GOT3 (cell line): ENCODE data around the gene SLC12A5.

Experiments used
- DNase-seq: peaks from one replicate; lab custom pipeline; 2025; ENCODE audit warnings: mixed read lengths; lab: John Stamatoyannopoulos, UW

Gene SLC12A5

DNA sequence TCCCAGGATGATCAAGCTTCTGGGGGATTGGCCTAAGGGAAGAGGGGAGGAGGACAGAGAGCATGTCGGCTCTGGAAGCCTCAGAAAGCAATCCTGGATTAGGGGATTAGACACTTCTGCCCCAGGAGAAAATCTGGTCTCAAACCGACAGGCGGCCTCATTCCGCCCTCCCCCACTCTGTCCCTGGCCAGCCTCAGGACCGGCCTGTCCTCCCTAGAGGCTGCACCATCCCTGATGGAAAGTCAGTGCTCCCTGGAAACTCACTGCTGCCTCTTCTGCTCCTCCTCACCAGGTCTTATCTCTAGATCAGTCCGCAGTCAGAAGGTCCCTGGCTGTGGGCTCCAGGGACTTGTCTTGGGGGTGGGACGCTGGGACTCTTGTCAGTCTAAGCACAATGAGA is 905 bp upstream of the SLC12A5 start:
- DNase-seq: no peak

DNA sequence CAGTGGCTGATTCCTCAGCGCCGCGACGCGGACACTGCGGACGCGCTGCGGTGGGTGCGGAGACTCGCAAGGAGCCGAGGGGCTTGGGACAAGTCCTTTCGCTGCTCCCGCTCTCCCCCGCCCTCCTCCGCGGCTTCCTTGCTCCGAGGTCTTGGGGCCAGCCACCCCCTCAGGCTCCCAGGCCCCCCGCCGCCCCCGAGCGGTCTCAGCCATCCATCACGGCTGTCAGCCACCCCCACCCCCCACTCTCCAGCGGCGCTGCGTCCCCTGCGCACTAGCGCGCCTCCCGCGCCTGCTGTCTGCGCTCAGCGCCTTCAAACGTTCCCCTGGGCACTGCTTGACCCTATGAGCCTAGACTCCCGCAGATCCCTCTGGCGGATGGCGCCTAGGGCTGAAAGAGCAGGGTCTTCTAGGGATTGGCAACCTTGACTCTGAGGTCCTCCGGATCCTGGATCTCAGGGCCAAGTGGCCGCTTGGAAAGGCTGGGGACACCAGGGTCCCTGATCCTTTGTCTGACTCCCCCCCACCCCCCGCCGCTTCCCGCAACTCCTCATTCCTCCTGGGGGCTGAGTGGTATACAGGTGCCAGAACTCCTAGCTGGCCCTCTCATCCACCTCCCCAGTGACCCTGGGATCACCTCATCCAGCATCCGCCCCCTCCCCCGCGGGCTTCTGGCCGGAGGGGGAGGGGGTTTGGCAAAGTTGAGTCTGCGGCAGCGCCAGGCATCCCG is 1.4 kb downstream of the SLC12A5 start:
- DNase-seq: no peak

DNA sequence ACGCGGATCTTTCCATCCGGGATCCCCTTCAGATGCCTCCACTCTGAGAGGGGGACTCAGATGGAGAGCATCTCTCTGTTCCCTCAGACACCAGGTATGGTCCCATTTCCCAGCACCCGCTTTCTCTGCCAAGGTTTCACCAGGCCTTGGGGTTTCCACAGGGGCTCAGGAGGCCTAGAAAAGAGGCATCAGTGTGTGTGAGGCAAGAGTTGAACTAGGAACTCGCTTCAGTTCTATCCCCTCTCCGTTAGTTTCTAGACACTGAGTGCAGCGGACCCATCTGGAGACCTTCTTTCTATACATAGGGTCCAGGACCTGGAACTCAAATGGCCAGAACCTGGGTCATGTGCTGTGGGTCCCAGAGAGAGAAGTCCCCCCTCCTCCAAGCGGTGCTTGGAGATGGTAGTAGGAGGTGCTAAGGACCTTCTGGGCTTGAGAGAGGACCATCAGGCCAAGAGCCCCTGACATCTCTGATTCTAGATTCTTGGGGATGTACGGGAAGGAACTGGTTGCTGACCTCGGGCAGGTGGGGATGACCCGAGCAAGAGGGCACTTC is 2.1 kb downstream of the SLC12A5 start:
- no peak for DNase-seq

DNA sequence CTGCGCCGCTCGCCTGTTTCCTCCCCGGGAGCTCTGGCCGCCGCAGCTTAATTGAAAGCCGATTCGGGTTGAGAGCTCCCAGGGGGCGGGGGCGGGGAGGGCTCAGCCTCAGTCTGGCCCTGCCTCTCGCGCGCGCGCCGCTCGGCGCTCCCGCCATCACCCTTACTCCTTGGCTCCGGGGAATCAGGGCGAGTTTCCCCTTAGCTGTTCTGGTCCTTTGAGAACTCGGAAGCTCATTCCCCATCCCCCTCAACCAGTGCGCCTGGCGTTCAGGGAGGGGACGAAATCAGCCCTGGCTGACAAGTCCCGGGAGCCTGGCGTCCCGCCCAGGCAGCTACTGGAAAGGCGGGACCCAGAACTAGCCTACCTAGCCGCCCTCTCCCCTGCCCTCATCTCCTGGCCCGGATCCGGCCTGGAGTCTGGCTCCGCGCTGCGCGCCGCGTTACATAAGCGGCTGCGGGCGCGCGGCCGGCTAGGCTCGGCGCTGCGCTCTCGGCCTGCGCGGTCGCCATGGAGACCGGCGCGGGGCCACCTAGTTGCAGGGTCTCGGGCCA is 2.8 kb downstream of the SLC12A5 start:
- DNase-seq: no peak

DNA sequence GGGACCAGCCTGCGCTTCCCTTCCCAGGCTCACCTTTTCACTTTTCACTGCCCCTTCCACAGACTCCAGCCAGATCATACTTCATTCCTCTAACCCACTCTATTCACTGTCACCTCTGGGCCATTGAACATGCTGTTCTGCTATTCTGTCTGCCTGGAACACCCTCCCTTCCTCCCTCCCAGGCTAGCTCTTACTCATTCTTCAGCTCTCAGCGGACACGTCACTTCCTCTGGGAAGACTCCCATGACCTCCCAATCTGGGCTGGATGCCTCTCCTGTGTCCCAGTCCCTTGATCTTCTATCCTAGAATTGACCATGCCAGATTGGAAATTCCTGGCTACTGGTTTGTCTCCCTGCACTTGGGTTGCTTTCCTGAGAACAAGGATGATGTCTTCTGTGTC is 5.0 kb downstream of the SLC12A5 start:
- no peak for DNase-seq

DNA sequence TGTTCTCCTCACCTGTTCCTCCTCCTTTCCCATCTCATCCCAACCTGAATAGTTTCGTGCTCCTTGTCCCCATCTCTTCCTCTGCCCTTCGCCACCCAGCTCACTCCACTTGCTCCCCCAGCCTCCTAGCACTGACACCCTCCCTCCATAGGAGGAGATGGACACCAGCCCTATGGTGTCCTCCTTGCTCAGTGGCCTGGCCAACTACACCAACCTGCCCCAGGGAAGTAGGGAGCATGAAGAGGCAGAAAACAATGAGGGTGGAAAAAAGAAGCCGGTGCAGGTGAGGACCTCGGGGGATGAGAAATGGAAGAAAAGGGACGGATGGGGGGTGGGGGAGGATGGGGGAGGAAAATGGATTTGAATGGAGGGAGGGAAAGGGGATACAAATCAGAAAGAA is 6.2 kb downstream of the SLC12A5 start:
- no peak for DNase-seq

DNA sequence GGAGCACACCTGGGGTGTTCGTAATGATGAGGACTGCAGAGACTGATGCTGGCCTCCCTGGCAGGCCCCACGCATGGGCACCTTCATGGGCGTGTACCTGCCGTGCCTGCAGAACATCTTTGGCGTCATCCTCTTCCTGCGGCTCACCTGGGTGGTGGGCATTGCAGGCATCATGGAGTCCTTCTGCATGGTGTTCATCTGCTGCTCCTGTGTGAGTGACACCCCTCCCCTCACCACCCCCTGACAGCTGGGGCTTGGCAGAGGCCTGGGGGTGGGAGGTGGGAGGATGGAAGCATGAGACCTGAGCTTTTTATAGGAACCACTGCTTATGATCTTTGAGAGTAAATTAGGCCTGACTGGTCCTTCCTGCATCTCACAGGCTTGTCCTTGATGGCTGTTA is 6.7 kb downstream of the SLC12A5 start:
- no peak for DNase-seq

DNA sequence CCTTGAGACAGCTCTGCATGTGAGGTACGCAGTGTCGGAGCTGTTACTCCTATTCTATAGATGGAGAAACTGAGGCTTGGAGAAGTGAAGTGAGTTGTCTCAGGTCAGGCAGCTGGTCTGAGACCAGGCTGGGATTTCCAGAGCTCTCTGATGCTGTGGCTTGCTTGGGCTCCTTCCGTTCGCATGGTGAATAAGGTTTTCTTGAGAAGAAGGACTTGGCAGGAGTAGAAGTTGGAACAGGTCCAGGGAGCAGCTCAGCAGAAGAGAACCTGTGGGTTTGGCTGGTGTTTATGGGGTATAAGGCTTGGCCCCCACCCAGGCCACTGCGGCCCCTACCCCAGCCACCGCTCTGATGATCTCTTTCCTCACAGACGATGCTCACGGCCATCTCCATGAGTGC is 7.4 kb downstream of the SLC12A5 start:
- DNase-seq: no peak

DNA sequence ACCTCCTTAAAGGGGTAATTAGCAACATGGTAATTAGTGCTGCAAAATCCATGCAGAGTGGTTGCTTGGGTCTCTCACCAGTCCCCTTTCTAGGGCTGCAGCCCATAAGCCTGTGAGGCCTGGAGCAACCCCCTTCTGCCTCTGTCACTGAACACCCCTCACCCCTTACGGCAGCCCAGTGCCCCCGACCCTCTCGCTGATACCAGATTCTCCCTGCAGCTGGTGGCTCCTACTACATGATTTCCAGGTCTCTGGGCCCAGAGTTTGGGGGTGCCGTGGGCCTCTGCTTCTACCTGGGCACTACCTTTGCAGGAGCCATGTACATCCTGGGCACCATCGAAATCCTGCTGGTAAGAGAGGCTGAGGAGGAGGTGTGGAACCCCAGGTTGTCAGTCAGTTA is 8.0 kb downstream of the SLC12A5 start:
- no peak for DNase-seq

DNA sequence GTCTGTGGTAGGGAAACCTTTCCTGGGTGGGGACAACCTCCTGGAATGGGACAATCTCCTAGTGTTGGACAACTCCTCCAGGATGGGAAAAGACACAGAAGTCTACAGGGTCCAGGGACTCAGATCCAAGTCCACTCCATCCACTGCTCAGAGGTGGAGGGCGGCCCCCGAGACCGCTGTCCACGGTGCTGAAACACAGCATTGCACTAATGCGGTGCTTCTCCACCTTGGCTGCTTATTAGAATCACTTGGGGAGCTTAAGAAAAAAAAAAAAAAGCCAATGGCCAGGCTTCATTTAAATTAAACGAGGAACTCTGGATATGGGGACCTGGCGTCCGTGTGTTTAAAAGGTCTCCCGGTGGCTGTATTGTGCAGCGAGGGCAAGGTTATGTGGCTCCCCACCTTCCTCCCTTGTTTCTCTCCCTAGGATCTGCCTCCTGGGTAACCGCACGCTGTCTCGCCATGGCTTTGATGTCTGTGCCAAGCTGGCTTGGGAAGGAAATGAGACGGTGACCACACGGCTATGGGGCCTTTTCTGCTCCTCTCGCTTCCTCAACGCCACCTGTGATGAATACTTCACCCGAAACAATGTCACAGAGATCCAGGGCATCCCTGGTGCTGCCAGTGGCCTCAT is 12.0 kb downstream of the SLC12A5 start:
- no peak for DNase-seq

DNA sequence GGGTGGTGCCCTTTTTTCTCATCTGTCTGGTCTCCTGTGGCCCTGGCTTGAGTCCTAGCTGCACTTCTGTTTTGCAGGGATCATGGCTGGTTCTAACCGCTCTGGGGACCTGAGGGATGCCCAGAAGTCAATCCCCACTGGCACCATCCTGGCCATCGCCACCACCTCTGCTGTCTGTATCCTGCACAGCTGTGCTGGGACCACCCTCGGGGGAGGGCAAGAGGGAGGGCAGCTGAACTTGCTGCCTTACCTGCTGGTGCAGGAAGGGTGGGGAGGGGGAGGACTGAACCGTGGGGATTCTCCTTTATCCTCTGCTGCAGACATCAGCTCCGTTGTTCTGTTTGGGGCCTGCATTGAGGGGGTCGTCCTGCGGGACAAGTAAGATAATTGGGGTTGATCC is 14.5 kb downstream of the SLC12A5 start:
- DNase-seq: no peak

DNA sequence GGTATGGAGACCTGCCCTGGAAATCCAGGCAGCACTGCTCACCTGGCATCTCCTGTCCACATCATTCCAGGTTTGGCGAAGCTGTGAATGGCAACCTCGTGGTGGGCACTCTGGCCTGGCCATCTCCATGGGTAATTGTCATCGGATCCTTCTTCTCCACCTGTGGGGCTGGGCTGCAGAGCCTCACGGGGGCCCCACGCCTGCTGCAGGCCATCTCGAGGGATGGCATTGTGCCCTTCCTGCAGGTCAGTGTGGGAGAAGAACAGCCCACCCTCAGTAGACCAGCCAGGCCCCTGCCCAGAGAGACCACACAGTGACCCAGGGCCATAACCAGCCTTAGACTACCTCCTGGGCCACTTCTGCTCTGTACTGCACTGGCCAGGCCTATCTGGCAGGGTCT is 15.9 kb downstream of the SLC12A5 start:
- no peak for DNase-seq

DNA sequence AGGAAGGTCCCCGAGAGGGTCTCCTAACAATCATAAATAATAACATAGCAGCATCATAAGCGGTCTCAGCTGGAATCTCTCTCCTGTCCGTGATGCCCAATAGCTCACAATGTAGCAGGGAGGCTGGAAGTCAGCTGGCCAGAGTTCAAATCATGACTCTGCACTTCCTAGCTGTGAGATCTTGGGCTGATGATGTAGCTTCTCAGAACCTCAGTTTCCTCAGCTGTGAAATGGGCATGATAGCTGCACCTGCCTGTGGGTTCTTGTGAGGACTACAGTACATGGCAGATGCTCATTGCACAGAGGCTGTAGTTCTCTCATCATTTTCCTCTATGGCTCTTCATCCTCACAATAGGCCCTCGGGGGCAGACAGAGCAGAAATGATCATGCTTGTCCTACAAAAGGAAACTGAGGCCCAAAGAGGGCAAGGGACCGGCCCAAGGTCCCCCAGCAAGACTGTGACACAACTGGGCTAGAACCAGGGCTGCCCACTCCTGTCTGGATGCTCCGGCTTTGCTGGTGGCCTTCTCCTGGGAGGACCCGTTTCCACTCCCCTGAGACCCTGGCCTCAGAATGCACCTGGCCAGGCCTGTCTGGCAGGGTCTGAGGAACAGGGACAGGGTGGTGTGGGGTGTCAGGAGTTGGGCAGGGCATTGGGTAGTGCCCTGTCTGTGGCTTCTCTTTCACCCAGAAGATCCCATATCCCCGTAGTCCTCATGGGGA is 17.7 kb downstream of the SLC12A5 start:
- no peak for DNase-seq

DNA sequence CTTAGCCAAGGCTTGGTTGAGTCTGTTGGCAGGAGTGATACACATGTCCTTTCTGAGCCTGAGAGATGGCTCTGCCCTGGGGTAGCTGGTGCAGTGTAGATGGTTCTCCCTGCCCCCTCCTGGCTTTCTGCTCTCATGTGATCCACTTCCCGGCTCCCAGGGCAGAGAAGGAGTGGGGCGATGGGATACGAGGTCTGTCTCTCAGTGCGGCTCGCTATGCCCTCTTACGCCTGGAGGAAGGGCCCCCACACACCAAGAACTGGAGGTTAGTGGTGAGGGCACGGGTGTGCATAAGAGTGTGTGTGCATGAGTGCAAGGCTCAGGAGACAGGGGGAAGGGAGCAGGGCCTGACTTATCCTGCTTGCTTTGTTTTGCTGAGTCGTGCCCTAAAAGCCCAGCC is 18.8 kb downstream of the SLC12A5 start:
- DNase-seq: no peak

DNA sequence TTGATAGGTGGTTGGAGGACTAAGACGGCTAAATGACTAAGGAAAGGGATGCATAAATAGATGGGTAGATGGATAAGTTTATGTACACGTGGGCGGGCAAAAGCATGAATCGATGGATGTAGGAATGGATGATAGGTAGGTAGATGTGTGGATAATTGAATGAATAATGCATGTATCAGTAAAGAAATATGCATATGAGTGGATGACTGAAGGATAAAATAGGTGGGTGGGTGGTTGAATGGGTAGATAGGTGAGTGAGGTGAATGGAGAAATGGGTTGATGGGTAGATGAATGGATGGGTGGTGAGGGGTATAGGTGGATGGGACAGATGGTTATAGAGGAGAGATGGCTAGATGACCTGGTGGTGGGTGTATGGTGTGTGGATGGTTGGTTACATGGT is 20.2 kb downstream of the SLC12A5 start:
- DNase-seq: no peak

DNA sequence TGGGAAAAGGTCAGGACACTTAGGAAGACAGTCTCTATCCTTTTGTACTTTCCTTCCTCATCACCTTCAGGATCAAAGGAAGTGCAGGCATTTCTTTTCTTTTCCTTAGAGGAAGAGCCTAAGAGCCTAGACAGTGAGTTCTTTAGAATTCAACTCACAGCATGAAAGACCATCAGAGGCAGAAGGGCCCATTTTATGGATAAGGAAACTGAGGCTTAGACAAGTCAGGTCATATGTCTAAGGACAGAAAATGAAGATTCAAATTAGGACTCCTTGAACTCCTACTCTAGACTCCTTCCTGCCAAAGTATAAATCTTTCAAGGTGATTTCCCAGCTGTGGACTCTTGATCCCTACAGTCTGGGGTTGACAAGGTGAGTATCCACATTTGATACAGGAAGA is 20.8 kb downstream of the SLC12A5 start:
- DNase-seq: no peak

DNA sequence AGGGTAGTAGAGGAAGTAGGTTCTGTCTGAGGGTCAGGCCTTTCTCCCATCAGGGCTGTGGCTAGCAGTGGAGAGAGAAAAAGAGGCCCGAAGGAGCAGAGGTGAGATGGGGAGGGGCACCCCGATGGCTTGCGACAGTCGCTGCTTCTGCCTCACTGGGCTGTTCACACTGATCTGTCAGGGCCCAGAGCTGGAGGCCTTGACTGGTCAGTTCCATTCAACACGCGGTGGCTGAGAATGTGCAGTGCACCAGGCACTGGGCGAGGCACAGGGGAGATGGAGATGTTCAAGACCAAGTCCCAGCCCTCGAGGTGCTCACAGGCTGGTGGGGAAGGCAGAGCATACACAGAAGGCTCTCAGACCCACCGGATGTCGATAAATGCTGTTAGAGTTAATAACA is 21.4 kb downstream of the SLC12A5 start:
- no peak for DNase-seq

DNA sequence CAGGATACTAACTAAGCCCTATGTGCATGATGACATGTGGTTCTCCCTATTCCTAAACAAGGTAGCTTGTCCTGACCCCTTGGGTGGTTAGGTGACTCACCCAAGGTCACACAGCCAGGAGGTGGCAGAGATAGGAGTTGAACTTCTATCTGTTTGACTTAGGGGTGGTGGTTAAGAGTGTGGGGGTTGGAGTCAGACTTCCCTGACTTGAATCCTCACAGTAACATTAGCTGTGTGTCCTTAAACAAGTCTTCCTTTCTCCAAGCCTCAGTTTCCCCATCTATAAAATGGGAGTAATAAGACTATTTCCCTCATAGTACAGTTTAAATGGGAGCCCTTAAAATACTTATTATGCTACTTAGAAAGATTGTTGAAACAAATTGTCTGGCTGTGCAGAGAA is 21.9 kb downstream of the SLC12A5 start:
- no peak for DNase-seq

DNA sequence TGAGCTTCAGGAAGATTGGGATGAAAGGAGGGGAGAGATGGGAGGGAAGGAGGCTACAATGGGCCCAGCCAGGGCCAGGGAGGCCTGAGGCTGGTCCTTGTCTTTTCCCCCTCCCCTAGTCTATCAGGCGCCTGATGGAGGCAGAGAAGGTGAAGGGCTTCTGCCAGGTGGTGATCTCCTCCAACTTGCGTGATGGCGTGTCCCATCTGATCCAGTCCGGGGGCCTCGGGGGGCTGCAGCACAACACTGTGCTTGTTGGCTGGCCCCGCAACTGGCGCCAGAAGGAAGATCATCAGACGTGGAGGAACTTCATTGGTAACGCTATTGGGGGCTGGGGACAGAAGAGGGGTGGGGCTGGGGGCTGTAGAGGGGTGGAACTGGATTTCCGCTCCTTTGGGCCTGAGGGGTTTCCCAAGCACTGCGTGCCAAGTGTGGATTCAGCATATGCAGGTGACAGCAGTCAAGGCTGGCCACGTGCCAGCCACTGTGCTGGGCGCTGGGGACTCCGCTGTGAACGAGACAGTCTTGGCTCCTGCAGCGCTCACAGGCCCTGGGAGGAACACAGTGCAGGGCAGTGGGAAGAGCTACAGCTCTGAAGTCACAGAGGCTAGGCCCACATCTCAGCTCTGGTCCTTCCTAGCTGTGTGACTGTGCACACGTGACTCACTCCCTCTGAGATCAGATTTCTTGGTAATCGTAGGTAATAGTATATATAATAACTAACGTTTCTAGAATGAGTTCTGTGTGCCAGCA is 22.7 kb downstream of the SLC12A5 start:
- DNase-seq: no peak

DNA sequence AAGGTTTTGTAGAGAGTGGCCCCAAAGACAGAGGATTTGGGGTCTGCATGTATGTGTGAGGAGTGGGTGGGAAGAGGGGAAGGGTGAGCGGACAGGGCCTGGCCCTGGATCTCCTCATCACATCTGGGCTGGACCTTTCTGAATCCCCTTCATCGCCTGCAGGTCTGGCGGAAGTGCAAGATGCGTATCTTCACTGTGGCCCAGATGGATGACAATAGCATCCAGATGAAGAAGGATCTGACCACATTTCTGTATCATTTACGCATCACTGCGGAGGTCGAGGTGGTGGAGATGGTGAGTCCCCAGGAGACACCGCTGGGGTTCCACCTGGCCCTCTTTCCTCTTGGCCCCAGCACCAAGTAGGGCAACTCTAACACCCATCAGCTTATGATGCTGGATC is 24.4 kb downstream of the SLC12A5 start:
- no peak for DNase-seq

DNA sequence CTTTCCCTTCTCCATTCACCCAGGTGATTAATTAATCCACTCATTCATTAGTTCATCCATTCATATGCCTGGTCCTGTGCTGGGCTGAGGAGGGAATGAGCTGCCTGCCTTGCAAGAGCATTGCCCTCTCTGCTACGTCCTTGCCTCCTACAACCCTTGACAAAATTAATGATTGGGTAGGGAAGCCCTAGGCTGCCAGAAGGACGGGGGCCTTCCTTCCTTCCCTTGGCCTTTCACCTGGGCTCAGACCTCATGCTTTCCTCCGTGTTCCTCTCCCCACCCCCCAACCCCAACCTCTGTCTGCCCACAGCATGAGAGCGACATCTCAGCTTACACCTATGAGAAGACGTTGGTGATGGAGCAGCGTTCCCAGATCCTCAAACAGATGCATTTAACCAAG is 25.6 kb downstream of the SLC12A5 start:
- DNase-seq: no peak

DNA sequence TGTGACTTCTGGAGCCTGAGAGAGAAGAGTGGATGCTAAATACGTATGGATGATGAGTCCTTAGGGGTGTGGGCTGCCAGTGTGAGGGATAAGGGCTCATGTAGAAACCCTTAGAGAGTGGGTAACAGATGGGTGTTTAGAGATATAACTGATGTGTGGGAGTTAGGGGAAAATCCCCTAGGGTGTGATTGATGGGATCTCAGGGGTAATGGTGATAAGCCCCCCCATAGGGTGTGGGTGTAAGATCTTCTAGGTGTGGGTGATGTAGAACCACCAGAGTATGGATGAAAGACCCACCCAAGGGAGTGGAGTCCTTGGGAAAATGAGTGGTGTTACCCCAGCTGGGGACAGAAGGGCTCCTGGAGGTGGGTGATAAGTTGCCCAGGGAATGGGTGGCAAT is 26.3 kb downstream of the SLC12A5 start:
- DNase-seq: no peak
